Vagina (tissue), 2 donors: ENCODE measurements around the gene DNMBP. TPM values are rescaled to one million over a fixed set of nuclear protein-coding genes. Genes with fewer than 3 reads are reported as not detected.

Experiments used
- DNase-seq, 2 donors: peaks; one replicate each; pipeline ENCODE4 v3.0.0-alpha.2; 2017; ENCODE audit errors: extremely low spot score in 2 of 2
- H3K27ac ChIP-seq: fragments of 200-600 bp; sonication (generic); one replicate; pipeline ENCODE4 v1.5.1; 2019
- H3K27me3 ChIP-seq: fragments of 200-600 bp; sonication (generic); one replicate; pipeline ENCODE4 v1.5.1; 2019
- H3K36me3 ChIP-seq, 2 donors: fragments of 200-600 bp; sonication (generic); one replicate each; pipeline ENCODE4 v1.5.1; 2017 to 2019
- H3K4me1 ChIP-seq: fragments of 200-600 bp; sonication (generic); one replicate; pipeline ENCODE4 v1.5.1; 2019
- H3K4me3 ChIP-seq, 2 donors: fragments of 200-600 bp; sonication (generic); 1 replicate in 1 of 2; 2 replicates in 1 of 2; pipeline ENCODE4 v1.5.1; 2016 to 2019
- H3K9me3 ChIP-seq: fragments of 200-600 bp; sonication (generic); one replicate; pipeline ENCODE4 v1.5.1; 2019
- CTCF ChIP-seq, 3 experiments: fragments of 450-650 bp in 2 of 3; fragments of 200-600 bp in 1 of 3; sonication (generic) in 1 of 3; IDR thresholded peaks; one replicate each; pipeline ENCODE4 v1.5.1; 2017 to 2019; ENCODE audit warnings: antibody characterized with exemption in 3 of 3, mild to moderate bottlenecking in 2 of 3, moderate library complexity in 2 of 3
- POLR2A ChIP-seq, 2 donors: fragments of 450-650 bp; IDR thresholded peaks; one replicate each; pipeline ENCODE4 v1.6.1; 2017; ENCODE audit warnings: antibody characterized with exemption in 2 of 2, mild to moderate bottlenecking in 2 of 2, moderate library complexity in 2 of 2
- POLR2AphosphoS5 ChIP-seq, 2 donors: sonication (generic); formaldehyde crosslinking; IDR thresholded peaks; one replicate each; pipeline ENCODE4 v1.9.0; 2017; ENCODE audit warnings: antibody characterized with exemption in 2 of 2, mild to moderate bottlenecking in 2 of 2, low read depth in 1 of 2; ENCODE audit not compliant: insufficient read depth in 1 of 2
- intact Hi-C: fragments of 100-400 bp; cut with DNase I; formaldehyde crosslinking; loops from one replicate; pipeline ENCODE4 v1.15.1; 2023
- total RNA-seq: library from RNA; depleted of rRNA; stranded (reverse); fragments of >200 nt; gene quantifications from one replicate; pipeline ENCODE4 v1.2.3, GENCODE V29; 2016

DNMBP gene
- total RNA-seq, 1 donor from 2014 or later = 31.9 TPM

GRCh38 chr10:99853655-99854054 lies 156.1 kb downstream of the DNMBP start:
- TF ChIP-seq POLR2A (IDR thresholded peaks at IDR 0.05) (no peak), POLR2AphosphoS5 (IDR thresholded peaks at IDR 0.05; ENCODE audit: insufficient read depth in 1 of 2, low read depth in 1 of 2) (no peak), CTCF (IDR thresholded peaks at IDR 0.05) (no peak)
- Histone ChIP-seq H3K9me3 (no peaks in the 10 kb centered on the region), H3K27me3 (no peaks in the 10 kb centered on the region), H3K4me1 (no peaks in the 10 kb centered on the region), H3K36me3 (no peaks in the 10 kb centered on the region), H3K4me3 (no peak overlapping the region), H3K27ac (no peak overlapping the region)
- intact Hi-C loops = no loop called here
- no peak for DNase-seq

- H3K36me3 ChIP-seq = no peaks in the 10 kb centered on the region
- no peaks in the 10 kb centered on the region for H3K9me3 ChIP-seq
- no peak overlapping the region for H3K27ac ChIP-seq
- no peaks in the 10 kb centered on the region for H3K4me1 ChIP-seq
- intact Hi-C loops = no loop called here
- TF ChIP-seq CTCF (IDR thresholded peaks at IDR 0.05) (no peak), POLR2A (IDR thresholded peaks at IDR 0.05) (no peak), POLR2AphosphoS5 (IDR thresholded peaks at IDR 0.05; ENCODE audit: insufficient read depth in 1 of 2, low read depth in 1 of 2) (no peak)
- DNase-seq = no peak
- H3K4me3 ChIP-seq = no peak overlapping the region
- no peaks in the 10 kb centered on the region for H3K27me3 ChIP-seq
Observed at GRCh38 chr10:99852481-99853213, 157.1 kb downstream of the DNMBP start.

- H3K9me3 ChIP-seq = no peaks in the 10 kb centered on the region
- no peaks in the 10 kb centered on the region for H3K4me1 ChIP-seq
- no peak for DNase-seq
- no peak overlapping the region for H3K4me3 ChIP-seq
- TF ChIP-seq CTCF (IDR thresholded peaks at IDR 0.05) (no peak), POLR2A (IDR thresholded peaks at IDR 0.05) (no peak), POLR2AphosphoS5 (IDR thresholded peaks at IDR 0.05; ENCODE audit: insufficient read depth in 1 of 2, low read depth in 1 of 2) (no peak)
- no peaks in the 10 kb centered on the region for H3K36me3 ChIP-seq
- no peaks in the 10 kb centered on the region for H3K27me3 ChIP-seq
- intact Hi-C loops = no loop called here
- no peak overlapping the region for H3K27ac ChIP-seq
Observed at GRCh38 chr10:99851825-99852224, 157.9 kb downstream of the DNMBP start.

GRCh38 chr10:99850767-99851340 lies 158.9 kb downstream of the DNMBP start:
- Histone ChIP-seq H3K36me3 (no peaks in the 10 kb centered on the region), H3K27me3 (no peaks in the 10 kb centered on the region), H3K4me1 (no peaks in the 10 kb centered on the region), H3K4me3 (no peak overlapping the region), H3K27ac (no peak overlapping the region), H3K9me3 (no peaks in the 10 kb centered on the region)
- intact Hi-C loops = no loop called here
- DNase-seq = no peak
- TF ChIP-seq POLR2A (IDR thresholded peaks at IDR 0.05) = no peak
- TF ChIP-seq CTCF (IDR thresholded peaks at IDR 0.05) = no peak
- no peak for TF ChIP-seq POLR2AphosphoS5 (IDR thresholded peaks at IDR 0.05; ENCODE audit: insufficient read depth in 1 of 2, low read depth in 1 of 2)
